GM12875 (cell line): Measurements from ENCODE around the gene YAP1.
"Not testable (repeated sequence)": the region's sequence is repeated elsewhere in the genome, so short reads cannot be mapped to it uniquely, and the experiment has no call there.

Experiments
- H3K4me3 ChIP-seq: one replicate; pipeline ENCODE4 v1.5.1; 2011; ENCODE audit warnings: low read depth, low read length, control low read depth
- CTCF ChIP-seq: IDR thresholded peaks from 2 replicates; pipeline ENCODE4 v1.5.1; 2011; ENCODE audit warnings: low read depth, mild to moderate bottlenecking, control low read depth, inconsistent platforms, low read length, moderate library complexity, borderline replicate concordance; ENCODE audit not compliant: insufficient read depth

The YAP1 gene

DNA sequence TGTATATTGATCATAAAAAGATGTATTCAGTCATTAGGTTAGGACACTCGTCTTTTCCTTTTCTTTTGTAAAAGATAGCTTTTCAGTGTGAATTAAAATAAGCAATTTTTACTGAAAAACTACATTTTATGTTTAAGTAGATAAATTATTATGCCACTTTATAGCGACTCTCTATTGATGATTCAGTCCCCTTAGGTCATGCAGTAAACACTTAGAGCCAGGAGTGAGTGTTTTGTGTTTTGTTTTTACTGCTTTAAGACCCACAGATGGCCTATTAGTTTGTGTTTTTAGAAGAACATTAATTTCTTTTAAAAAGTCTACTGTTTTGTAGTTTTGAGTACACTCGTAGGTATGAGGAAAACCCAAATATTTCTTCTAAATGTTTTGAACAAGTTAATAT, 86.6 kb downstream of the YAP1 start:
- TF ChIP-seq CTCF, result no peak
- H3K4me3 ChIP-seq, result no peak overlapping the region

DNA sequence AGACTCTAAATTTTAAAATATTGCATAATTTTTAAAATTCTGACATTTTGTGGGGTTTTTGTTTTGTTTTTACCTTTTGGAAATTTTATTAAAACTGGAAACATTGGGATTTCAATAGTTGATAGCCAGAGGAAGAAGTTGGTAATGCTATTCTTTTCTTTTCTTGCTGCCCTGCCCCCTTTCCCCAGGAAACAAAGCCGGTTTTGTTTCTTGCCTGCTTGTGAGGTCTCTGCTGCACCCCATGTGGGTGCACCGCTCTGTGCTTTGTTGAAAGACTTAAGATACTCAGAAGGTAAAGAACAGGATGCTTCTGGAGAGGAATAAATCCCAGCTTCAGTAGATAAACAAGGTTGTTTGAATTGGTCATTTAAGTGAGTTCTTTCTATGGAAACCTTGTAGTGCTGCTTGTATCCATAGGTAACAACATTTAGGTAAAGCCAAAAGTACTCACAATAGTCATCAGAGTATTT, 87.5 kb downstream of the YAP1 start:
- no peak overlapping the region for H3K4me3 ChIP-seq
- no peak for TF ChIP-seq CTCF

- H3K4me3 ChIP-seq, result no peak overlapping the region
- no peak for TF ChIP-seq CTCF
Observed at GRCh38 chr11:102199673-102200072, 89.4 kb downstream of the YAP1 start.

DNA sequence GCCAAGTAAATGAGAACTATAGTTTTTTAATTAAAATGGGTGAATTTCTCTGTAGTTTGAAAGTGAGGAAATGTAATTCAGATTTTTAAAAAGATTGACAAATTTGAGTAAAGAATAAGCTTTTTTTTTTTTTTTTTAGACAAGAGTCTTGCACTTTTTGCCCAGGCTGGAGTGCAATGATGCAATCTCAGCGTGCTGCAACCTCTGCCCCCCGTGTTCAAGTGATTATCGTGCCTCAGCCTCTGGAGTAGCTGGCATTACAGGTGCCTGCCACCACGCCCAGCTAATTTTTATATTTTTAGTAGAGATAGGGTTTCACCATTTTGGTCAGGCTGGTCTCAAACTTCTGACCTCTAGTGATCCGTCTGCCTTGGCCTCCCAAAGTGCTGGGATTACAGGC, 90.1 kb downstream of the YAP1 start:
- not testable (repeated sequence) for H3K4me3 ChIP-seq

DNA sequence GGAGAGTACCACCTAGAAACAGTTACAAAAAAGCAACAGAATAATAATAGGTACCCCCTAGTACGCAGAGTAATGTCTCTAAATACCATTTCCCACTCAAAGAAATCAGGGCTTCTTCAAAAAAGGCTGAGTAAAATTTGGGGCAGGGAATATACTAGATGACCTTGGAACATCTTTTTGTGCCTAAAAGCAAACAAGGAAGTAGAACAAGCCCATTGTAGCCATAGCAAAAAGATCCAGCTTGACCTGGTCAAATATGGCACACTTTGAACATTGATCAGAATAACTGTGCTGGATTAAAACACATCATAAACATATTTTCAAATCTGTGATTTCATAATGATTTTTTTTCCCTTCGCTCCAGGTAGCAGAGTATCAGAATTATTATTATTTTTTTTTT, 91.5 kb downstream of the YAP1 start:
- no peak overlapping the region for H3K4me3 ChIP-seq
- TF ChIP-seq CTCF, result no peak

DNA sequence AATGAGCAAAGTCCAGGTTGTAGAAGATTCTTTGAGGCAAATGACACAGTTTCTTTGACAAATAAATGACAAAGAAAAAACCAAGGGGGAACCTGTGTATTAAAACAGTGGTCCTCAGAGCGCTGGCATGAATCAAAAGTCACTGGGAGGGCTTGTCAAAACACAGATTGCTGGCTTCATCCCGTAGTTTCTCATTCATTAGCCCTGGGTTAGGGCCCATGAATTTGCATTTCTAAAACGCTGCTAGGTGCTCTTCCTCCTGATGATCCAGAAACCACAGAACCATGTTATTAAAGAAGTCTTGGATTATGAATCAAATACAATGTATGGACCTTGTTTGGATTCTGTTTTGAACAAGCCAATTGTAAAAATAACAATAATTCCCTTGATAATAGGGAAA, 92.7 kb downstream of the YAP1 start:
- H3K4me3 ChIP-seq, result no peak overlapping the region
- no peak for TF ChIP-seq CTCF

GRCh38 chr11:102204174-102204573, 93.9 kb downstream of the YAP1 start:
- no peak overlapping the region for H3K4me3 ChIP-seq
- TF ChIP-seq CTCF, result no peak

- no peak overlapping the region for H3K4me3 ChIP-seq
- TF ChIP-seq CTCF, result no peak
Observed at GRCh38 chr11:102205805-102206204, 95.6 kb downstream of the YAP1 start.
